RWPE2 (cell line): ENCODE results near the gene SPEF2.

Source experiments
- ATAC-seq: fragments of 200-7000 bp; cut with Tn5 transposase; 3 replicates; pipeline ENCODE4 v1.9.1; 2021; ENCODE audit warnings: low read depth
- DNase-seq: peaks from one replicate; pipeline ENCODE4 v3.0.0-alpha.2; 2020; ENCODE audit warnings: low spot score
- H3K27ac ChIP-seq: fragments of 450-650 bp; 2 replicates; pipeline ENCODE4 v1.5.1; 2017; ENCODE audit warnings: mild to moderate bottlenecking; ENCODE audit not compliant: poor library complexity, severe bottlenecking
- H3K27me3 ChIP-seq: fragments of 250-450 bp; sonication (Bioruptor Pico); 2 replicates; pipeline ENCODE4 v1.5.1; 2021; ENCODE audit warnings: mild to moderate bottlenecking, moderate library complexity; ENCODE audit not compliant: insufficient read depth, poor library complexity, severe bottlenecking
- H3K36me3 ChIP-seq: fragments of 250-450 bp; sonication (Bioruptor Pico); 2 replicates; pipeline ENCODE4 v1.5.1; 2020; ENCODE audit warnings: low read depth, mild to moderate bottlenecking, moderate library complexity
- H3K4me1 ChIP-seq: fragments of 250-450 bp; sonication (Bioruptor Pico); 2 replicates; pipeline ENCODE4 v1.5.1; 2021; ENCODE audit warnings: mild to moderate bottlenecking, moderate library complexity; ENCODE audit not compliant: insufficient read depth, poor library complexity, severe bottlenecking
- H3K4me3 ChIP-seq: fragments of 250-450 bp; sonication (Bioruptor Pico); 2 replicates; pipeline ENCODE4 v1.5.1; 2021; ENCODE audit warnings: mild to moderate bottlenecking, moderate library complexity; ENCODE audit not compliant: severe bottlenecking
- H3K9me3 ChIP-seq: fragments of 250-450 bp; sonication (Bioruptor Pico); 2 replicates; pipeline ENCODE4 v1.5.1; 2021; ENCODE audit warnings: mild to moderate bottlenecking, moderate library complexity; ENCODE audit not compliant: severe bottlenecking
- CTCF ChIP-seq: fragments of 450-650 bp; IDR thresholded peaks from one replicate; pipeline ENCODE4 v1.5.1; 2017; ENCODE audit warnings: mild to moderate bottlenecking, moderate library complexity; ENCODE audit not compliant: poor library complexity, severe bottlenecking

Gene SPEF2

GRCh38 chr5:35622974-35623373, 5.3 kb downstream of the SPEF2 start:
- ATAC-seq, result no peak
- Histone ChIP-seq H3K27ac (no peak overlapping the region), H3K4me3 (no peak overlapping the region), H3K4me1 (no peaks in the 10 kb centered on the region), H3K27me3 (no peaks in the 10 kb centered on the region), H3K9me3 (no peaks in the 10 kb centered on the region), H3K36me3 (no peaks in the 10 kb centered on the region)
- no peak for TF ChIP-seq CTCF
- DNase-seq, result no peak

- ATAC-seq (no peak), DNase-seq (no peak)
- TF ChIP-seq CTCF, result no peak
- Histone ChIP-seq H3K4me3 (no peak overlapping the region), H3K4me1 (no peaks in the 10 kb centered on the region), H3K27ac (no peak overlapping the region), H3K36me3 (no peaks in the 10 kb centered on the region), H3K27me3 (no peaks in the 10 kb centered on the region), H3K9me3 (no peaks in the 10 kb centered on the region)
Observed at GRCh38 chr5:35623991-35624390, 6.3 kb downstream of the SPEF2 start.

- no peak for ATAC-seq
- no peaks in the 10 kb centered on the region for H3K27me3 ChIP-seq
Observed at GRCh38 chr5:35626108-35626507, 8.4 kb downstream of the SPEF2 start.

GRCh38 chr5:35626553-35626952, 8.9 kb downstream of the SPEF2 start:
- no peak for ATAC-seq
- no peak overlapping the region for H3K27ac ChIP-seq
- no peaks in the 10 kb centered on the region for H3K9me3 ChIP-seq

More at GRCh38 chr5:35626108-35626507, 8.4 kb downstream of the SPEF2 start:
- DNase-seq, result no peak
- Histone ChIP-seq H3K36me3 (no peaks in the 10 kb centered on the region; the same call in 1 of the 2 replicates), H3K27ac (no peak overlapping the region), H3K4me3 (no peak overlapping the region), H3K4me1 (no peaks in the 10 kb centered on the region), H3K9me3 (no peaks in the 10 kb centered on the region)
- no peak for TF ChIP-seq CTCF

More at GRCh38 chr5:35626553-35626952, 8.9 kb downstream of the SPEF2 start:
- H3K4me3 ChIP-seq, result no peak overlapping the region
- H3K4me1 ChIP-seq, result no peaks in the 10 kb centered on the region
- no peaks in the 10 kb centered on the region; the same call in 1 of the 2 replicates for H3K36me3 ChIP-seq
- no peaks in the 10 kb centered on the region for H3K27me3 ChIP-seq
- TF ChIP-seq CTCF, result no peak
- DNase-seq, result no peak
